NCI-H1417 treated with DMSO at 0.1 percent for 48 hours (cell line): ENCODE measurements around the gene ZNF280D.

Source experiments
- DNase-seq: peaks from one replicate; lab custom pipeline; 2025; lab: John Stamatoyannopoulos, UW

ZNF280D gene

DNA sequence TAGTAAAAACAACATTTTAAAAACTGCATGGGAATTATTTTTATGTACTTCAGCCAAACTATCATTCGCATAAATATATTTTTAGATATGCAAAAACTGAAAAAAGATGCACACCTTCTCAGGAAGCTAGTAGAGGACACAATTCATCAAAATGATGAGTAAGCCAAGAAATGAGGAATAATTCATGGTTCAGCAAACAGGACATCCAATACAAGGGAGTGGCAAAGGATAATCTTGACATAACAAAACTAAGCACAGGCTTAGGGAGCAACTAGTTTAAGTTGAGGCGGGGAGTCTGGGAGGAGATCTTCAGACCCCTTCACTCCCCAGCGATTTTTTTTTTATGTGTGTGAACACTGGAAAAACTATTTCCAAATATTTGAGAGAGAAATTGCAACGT is 93.7 kb downstream of the ZNF280D start:
- no peak for DNase-seq

DNA sequence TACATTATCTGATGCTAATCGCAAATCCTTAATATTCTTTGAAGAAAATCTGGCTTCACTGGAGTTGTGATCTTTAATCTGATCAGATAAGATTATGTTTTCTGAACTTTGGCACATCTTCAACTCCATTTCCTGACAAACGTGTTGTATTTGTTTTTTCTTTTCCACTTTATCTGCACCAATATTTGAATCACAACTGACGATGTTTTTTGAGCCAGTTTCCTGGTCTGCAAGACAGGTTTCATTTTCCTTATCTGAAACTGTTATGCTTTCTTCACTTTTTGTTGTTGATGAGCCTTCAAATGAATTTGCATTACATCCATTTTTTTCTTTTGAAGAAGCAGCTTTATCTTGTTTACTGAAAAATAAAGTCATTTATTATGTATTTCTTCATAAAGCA is 101.5 kb downstream of the ZNF280D start:
- no peak for DNase-seq

DNA sequence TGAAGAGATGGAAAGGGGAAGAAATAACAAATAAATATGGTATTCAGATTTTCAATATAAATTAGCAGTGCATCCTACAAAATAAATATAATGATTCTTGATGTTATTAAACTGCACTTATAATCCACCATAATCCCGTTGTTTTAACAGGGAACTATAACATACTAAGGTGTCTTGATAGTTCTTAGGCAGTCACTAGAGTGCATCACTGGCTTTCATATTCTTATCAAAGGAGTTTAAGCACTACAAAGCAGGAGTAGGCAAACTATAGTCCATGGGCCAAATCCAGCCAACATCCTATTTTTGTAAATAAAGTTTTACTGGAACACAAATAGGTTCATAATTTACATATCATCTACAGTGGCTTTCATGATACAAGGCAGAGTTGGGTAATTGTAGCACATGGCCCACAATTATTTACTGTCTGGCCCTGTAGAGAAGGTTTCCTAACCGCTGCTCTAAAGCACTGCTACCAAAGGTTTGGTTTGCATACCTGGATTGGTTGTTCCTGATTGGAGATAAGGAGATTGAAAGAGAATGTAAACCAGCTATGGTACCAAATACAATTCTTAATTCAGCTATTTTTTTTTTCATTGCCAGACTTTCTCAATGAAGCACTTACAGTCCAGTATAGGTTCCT is 104.3 kb downstream of the ZNF280D start:
- DNase-seq: no peak

DNA sequence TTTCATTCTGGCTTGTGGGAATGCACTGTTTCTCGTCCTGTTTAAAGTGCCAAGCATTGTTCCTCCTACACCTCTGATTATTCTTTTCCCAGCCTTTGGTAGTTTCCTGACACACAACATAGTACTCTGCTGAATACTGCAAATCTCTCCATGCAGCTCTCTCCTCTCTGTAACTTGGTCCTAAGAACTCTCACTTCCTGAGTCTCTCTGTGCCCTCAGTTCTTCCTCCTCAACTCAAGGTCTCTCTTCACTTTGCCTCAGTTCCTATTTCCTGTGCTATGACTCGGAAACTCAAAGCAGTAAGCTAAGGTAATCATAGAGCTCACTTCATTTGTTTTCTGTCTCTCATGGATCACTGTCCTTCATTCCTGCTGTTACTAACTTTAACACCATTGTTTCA is 113.4 kb downstream of the ZNF280D start:
- no peak for DNase-seq

DNA sequence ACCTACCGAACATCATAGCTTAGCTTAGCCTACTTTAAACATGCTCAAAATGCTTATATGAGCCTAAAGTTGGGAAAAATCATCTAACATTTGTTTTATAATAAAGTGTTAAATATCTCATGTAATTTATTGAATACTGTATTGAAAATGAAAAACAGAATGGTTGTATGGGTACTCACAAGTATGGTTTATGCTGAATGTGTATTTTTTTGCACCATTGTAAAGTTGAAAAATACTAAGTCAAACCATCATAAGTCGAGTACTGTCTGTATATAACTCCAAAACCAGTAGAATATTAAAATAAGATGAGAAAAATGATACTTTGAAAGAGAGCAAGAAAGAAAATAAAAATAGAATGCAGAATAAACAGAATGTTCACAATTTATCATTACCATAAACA is 115.7 kb downstream of the ZNF280D start:
- DNase-seq: no peak

DNA sequence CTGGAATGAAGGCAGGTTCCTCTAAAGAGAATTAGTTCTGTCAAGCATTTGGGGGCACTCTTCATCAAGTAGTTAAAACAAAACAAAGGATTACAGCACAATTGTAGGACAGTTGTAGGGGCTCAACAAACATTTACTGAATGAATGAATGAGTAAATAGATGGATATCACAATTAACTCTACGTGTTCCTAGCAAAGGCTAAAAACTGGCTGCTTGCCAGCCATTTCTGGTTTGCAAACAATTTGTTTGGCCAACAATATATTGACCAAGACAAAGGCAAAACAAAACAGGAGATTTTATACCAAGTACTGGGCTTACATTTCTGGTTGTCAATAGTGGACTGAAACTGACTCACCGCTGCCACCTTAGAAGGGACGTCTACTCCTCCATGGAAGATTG is 116.8 kb downstream of the ZNF280D start:
- no peak for DNase-seq

DNA sequence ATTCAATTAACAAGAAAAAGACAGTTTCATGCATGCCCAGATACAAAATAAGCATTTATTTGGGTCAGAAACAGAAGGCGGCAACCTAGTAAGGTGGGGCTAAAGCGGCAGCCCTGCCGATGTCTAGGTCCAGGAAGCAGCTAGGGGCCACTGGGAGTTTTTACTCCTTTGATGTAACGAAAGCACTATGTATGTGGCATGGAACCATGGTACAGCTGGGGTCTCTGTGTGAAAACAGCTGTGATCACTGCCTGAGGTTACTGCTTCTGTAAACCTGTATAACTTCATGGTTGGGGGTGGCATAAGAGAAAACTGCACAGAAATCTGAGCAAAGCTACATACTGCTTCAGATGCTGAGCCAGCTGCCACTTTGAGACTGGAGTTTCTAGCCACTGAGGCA is 119.5 kb downstream of the ZNF280D start:
- no peak for DNase-seq

DNA sequence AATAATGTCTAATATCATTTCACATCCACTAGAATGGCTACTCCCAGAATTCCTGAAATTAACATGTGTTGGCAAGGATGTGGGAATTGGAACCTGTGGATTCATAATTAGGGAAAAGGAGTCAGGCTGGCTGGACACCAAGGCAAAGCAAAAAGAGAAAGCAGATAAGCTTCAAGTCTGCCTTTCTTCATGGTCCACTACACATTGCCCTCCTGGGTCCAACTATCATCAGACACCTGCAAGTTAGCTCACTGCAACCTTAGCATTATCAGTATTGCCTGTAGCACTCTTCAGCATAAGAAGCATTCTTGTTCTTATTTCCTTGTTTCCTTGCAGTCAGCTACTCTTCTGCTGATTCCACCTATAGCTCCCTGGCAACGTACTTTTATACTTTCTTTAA is 124.3 kb downstream of the ZNF280D start:
- DNase-seq: no peak

DNA sequence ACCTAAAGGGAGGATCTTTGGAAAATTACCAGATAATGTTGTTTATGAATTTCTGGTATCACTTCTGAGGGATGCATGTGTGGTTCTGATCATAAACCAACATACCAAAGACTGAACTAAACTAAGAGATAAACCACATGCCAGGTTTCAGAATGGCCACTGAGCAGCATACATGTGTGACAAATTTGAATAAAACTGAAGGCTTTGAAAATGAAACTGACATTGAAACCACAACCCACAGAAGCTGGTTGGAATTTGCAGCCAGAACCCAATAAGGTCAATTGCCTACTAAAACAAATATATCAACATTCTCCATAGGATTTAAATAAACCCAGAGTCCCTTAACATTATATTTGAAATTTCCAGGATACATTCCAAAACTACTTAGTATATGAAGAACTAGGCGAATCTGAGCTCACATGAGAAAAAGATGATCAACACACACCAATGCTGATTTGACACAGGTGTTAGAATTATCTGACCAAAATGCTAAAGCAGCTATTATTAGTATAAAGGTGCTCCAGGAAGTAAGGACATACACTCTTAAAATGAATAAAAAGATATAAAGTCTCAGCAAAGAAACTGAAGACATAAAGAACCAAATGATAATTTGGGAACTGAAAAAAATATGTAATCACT is 125.0 kb downstream of the ZNF280D start:
- DNase-seq: no peak

DNA sequence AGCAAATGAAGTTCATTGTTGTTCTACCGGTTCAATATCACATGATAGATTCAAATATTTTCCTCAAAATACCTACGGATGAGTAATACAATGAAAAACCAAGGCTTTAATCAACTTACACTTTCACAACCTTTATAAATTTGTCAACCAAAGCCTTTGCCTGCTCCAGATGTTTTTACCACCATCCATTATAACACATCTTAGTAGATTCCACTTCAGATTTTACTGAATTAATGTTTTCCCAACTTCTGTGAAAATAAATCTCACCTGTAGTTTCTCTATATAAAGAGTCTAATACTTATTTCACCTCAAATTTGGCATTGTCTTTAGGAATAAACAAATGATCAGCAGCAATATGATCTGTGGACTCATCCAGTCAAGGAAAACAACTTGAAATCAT is 131.1 kb downstream of the ZNF280D start:
- no peak for DNase-seq

DNA sequence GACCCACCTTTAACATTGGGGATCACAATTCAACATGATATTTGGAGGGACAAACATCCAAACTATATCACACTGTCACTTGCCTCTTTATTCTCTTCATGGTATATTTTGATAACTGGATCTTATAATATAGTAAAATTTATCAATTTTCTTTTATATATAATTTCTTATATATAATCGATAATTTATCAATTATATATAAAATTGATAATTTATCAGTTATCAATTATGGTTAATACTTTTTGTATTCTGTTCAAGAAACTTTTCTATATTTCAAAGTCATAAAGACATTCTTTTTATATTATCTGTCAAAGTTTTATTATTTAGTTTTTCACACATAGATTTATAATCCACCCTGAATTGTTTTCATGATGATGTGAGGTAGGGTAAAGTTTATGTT is 132.9 kb downstream of the ZNF280D start:
- DNase-seq: no peak

DNA sequence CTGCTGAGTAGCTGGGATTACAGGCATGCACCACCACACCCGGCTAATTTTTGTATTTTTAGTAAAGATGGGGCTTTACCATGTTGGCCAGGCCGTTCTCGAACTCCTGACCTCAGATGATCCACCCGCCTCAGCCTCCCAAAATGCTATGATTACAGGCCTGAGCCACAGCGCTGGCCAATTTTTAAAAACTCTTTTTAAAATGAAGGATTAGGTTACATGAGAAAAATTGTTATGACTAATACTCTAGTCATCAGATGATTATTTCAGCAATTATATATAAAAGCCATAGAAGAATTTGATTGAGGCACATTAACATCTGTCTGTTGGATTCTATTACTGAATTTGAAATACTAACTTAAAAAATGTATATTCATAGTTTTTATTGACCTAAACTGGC is 134.3 kb downstream of the ZNF280D start:
- no peak for DNase-seq

DNA sequence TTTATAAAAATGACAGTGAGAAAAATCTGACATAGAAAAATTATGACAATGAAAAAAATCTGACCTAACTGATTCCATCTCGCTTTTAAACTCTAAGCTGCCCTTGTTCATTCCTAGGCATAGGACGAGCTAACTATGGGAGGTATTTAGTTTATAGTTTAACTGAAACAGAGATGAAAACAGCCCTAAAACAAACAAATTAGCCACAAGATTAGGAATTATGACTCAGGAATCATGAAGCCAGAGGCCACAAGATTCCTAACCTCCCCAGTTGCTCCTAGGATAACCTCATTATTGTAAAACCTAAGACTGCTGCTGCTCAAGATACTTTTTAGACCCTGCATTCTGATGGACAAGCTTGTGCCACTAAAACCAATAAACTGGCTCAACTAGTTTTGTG is 145.6 kb downstream of the ZNF280D start:
- no peak for DNase-seq

DNA sequence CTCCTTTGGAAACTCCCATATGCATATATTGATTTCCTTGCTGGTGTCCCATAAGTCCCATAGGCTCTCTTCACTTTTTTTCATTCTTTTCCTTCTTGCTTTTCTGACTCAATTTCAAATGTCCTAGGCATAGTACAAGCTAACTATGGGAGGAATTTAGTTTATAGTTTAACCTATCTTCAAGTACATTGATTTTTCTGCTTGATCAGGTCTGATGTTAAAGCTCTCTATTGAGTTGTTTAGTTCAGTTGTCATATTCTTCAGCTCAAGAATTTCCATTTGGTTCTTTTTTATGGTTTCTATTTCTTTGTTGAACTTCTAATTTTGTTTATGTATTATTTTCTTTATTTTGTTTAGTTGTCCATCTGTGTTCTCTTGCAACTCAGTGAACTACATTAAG is 147.1 kb downstream of the ZNF280D start:
- no peak for DNase-seq

DNA sequence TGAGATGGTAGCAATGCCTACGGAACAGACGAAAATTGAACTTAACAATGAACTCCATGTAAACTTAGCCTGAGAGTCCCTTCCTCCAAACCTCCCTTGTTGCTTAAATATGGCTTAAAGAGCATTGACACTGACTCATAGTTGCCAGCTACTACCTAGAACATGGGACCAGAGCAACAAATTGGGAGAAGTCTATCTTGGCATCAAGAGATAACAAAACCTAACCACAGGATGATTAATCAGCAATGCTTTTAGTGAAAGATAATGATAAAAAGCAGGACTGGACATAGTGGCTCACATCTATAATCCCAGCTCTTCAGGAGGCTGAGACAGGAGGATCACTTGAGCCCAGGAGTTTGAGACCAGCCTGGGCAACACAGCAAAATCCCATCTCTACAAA is 150.5 kb downstream of the ZNF280D start:
- DNase-seq: no peak
